Fibroblast of villous mesenchyme (primary cell): Measurements from ENCODE around the gene UCP2. TPM values are rescaled to one million over a fixed set of nuclear protein-coding genes. Genes with fewer than 3 reads are reported as not detected.

Experiments
- DNase-seq: peaks from one replicate; pipeline ENCODE4 v3.0.0-alpha.2; 2010; ENCODE audit warnings: low read depth
- H3K4me3 ChIP-seq: 2 replicates; pipeline ENCODE4 v1.5.1; 2011; ENCODE audit warnings: low read depth, mild to moderate bottlenecking, low read length
- CTCF ChIP-seq: IDR thresholded peaks from 2 replicates; pipeline ENCODE4 v1.5.1; 2012; ENCODE audit warnings: low read depth, mild to moderate bottlenecking, low read length; ENCODE audit not compliant: insufficient read depth
- total RNA-seq: library from RNA; depleted of rRNA; stranded (reverse); fragments of >200 nt; gene quantifications from 2 replicates; pipeline ENCODE4 v1.2.3, GENCODE V29; 2012

UCP2 gene
- total RNA-seq, 1 donor = 2.6 TPM

GRCh38 chr11:73980001-73980961 lies 2.4 kb downstream of the UCP2 start:
- TF ChIP-seq CTCF = no peak
- H3K4me3 ChIP-seq = no peak overlapping the region
- no peak for DNase-seq

GRCh38 chr11:73978576-73979086 lies 4.0 kb downstream of the UCP2 start:
- no peak for TF ChIP-seq CTCF
- no peak for DNase-seq

GRCh38 chr11:73977856-73978519 lies 4.7 kb downstream of the UCP2 start:
- no peak overlapping the region for H3K4me3 ChIP-seq
- TF ChIP-seq CTCF = no peak
- DNase-seq = no peak

More at GRCh38 chr11:73978576-73979086, 4.0 kb downstream of the UCP2 start:
- H3K4me3 ChIP-seq = no peak overlapping the region

GRCh38 chr11:73976451-73977151 lies 6.0 kb downstream of the UCP2 start:
- no peak for TF ChIP-seq CTCF
- no peak for DNase-seq
- no peak overlapping the region for H3K4me3 ChIP-seq

GRCh38 chr11:73975479-73975757 lies 7.2 kb downstream of the UCP2 start:
- no peak for DNase-seq
- TF ChIP-seq CTCF = no peak
- no peak overlapping the region for H3K4me3 ChIP-seq

GRCh38 chr11:73974604-73975478 lies 7.8 kb downstream of the UCP2 start:
- no peak for TF ChIP-seq CTCF
- H3K4me3 ChIP-seq = no peak overlapping the region
- DNase-seq = no peak
